GM21447 (cell line): ENCODE measurements around the gene CHD2.

ENCODE experiments used
- ATAC-seq: cut with Tn5 transposase; IDR thresholded peaks from one replicate; pipeline ENCODE4 v1.9.1; 2021; ENCODE audit not compliant: unreplicated experiment

CHD2 gene

DNA sequence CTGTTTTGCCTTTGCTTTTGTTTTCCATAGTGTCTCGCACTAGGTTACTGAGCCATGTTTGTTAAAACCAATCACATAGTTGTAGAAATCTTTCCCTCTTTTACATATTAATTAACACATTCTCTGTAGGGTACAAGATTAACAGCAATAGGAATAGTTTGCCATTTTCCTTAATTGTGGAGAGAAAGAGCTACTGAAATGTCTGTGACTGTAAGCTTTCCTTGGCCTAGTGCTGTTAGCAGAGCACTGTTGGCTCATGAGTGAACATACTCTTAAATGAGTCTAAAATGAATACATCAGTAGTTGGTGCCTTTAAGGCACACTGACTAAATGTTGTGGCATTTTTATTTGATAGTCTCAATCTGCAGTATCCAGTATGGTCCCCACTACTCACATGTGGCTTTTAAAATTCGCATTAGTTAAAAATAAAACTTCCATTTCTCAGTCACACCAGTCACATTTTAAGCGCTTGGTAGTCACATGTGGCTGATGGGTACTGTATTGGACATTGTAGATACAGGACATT lies 28.2 kb downstream of the CHD2 start:
- no peak for ATAC-seq

DNA sequence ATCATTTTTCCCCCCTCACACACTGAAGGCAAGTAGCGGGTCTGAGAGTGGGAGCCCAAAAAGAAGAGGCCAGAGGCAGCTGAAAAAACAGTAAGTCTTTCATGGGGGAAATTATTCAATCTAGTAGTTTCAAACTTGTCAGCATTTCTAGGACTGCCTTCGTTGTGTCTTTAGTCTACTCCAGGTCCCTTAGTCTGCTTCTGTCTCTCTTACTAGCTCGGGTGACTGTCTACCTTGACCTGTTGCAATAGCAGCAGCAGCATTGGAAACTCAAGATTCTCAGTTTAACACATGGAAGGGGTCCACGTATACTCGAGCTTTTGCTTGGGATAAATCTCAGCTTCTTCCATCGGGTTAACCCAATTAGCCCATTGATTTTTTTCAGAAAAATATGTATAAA lies 28.9 kb downstream of the CHD2 start:
- ATAC-seq: no peak

DNA sequence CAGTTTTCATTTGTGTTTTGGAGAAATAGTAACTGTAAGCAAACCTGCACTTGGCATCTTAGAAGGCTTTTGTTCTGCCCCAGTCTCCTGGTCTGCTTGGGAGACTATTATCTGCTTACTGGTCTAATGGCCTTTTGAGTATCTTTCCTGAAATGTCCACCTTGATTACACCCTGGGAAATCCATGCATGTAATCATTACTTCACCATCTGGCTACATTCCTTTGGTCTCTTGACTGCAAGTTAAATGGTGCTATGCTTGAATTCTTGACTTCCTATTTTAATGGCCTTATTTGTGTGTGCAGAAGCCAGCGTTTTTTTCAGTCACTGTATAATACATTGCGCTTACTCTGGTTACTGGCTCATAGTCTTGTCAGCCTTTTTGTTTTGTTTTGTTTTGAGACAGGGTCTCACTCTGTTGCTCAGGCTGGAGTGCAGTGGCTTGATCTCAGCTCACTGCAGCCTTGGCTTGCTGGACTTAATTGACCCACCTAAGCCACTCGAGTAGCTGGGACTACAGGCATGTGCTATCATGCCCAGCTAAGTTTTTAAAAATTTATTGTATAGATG lies 30.0 kb downstream of the CHD2 start:
- no peak for ATAC-seq

DNA sequence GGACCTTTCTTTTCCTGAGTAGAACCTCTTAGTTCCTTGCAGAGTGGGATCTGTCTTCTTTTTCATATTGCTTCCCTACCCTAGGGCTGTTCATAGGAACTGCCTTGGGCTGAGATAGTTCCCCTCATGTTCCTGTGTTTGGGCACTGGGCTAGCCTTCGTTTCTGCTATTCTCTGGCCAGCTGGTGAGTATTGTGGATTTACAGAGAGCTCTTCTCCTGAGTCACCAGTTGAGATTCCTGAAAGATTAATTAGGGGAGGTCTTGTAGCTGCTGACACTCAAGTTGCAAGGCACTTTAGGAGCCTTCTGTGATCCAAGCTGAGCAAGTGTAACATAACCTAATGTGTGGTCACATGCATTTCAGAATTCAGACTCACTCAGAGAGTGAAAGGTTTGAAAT lies 30.7 kb downstream of the CHD2 start:
- ATAC-seq: no peak

DNA sequence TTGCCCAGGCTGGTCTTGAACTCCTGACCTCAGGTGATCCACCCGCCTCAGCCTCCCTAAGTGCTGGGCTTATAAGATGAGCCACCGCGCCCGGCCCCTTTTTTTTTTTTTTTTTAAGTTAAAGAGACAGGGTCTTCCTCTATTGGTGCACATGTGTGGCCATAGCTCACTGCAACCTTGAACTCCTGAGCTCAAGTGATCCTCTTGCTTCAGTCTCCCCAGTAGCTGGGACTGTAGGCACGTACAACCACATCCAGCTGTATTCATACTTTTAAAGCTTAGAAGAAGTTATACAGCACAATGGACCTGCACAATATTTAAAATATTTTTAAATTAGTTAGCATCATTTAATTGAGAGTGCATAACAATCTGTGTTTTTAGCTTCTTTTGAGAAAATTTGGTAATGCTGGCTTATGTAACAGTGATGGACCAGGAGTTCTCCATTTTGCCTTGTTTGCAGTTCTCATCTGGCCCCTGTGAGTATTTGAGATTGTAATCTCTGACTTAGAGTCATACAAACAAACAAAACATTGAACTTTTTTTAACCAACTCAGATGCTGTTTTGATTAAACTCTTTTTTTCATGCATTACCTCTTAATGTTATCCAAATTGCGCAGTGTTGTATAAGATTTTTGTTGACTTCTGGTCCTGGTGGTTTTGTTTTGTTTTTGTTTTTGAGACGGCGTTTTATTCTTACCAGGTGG lies 33.0 kb downstream of the CHD2 start:
- no peak for ATAC-seq

DNA sequence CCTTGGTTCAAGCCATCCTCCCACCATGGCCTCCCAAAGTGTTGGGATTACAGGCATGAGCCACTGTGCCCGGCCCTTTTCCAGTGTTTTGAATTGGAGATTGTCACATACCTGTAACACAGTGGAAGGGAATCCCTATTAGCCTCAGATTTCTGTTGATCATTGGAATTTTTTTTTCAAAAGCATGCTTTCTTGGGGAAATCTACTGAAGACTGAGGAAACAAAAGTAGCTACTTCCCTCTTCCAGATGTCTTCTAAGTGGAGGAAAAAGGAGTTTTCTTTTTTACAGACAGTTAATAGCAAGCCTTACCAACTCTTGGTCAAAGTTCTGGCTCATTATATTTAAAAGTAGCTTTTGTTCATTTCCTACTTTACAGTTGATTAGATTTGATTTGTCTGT lies 33.7 kb downstream of the CHD2 start:
- no peak for ATAC-seq

DNA sequence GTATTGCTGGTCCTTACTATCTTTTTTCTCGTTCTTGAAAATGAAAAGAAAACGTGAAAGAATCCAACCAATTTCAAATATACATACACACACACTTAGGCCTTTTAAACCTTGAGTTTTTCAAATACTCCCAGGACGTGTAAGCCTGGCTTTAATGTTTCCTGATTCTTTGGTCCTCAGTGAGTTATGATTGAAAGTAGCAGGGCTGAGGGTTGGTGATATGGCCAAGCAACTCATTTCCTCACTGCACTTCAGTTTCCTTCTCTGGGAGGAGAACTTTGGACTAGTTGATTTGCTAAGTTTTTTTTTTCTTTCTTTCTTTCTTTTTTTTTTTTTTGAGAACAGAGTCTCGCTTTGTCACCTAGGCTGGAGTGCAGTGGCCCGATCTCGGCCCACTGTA lies 34.6 kb downstream of the CHD2 start:
- ATAC-seq: no peak

DNA sequence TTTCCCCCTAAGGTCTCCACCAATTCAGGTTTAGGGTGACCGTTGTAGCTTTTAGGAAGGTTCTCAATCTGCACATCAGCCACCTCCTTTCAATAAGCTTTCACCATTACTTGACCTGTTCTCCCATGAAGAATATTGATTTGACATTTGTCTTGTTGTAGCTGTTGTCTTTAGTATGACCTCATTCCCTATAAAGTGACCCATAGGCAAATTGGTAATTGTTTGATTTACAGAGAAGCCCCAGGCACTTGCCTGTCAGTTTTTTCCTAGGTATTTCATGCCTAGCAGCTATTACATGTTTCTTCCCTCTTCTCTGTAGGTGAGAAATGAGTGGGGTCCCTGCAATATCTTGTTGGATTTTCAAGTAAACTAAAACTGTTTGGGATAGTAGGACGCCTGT lies 36.0 kb downstream of the CHD2 start:
- ATAC-seq: no peak

DNA sequence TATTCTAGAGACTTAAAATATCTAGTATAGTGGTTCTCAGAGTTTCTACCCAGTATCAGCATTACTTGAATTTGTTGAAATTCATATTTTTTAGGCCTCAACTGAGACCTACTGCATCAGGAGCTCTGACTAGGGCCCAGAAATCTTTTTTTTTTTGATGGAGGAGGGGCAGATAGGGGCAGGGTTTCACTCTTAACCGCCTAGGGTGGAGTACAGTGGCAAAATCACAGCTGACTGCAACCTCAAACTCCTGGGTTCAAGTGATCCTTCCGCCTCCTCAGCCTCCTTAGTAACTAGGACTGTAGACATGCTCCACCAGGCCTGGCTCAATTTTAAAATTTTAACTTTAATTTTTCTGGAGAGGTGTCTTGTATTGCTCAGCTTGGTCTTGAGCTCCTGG lies 36.6 kb downstream of the CHD2 start:
- no peak for ATAC-seq

DNA sequence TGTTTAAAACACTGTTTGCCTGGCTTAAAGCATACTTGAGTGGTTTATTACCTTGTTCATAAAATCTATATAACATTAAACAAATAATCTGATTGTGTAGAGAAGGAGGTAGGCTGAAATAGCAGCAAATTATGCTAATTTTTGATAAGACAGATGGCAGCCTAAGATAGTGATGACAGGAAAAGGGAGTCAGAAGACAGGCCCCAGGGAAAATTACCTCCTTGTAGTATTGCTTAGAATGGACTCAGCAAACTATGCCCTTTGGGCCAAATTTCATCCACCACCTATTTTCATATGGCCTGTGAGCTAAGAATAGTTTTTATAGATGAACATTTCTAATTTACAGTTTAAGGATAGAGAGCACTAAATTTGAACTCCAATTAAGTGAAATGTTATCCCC lies 37.8 kb downstream of the CHD2 start:
- ATAC-seq: no peak

DNA sequence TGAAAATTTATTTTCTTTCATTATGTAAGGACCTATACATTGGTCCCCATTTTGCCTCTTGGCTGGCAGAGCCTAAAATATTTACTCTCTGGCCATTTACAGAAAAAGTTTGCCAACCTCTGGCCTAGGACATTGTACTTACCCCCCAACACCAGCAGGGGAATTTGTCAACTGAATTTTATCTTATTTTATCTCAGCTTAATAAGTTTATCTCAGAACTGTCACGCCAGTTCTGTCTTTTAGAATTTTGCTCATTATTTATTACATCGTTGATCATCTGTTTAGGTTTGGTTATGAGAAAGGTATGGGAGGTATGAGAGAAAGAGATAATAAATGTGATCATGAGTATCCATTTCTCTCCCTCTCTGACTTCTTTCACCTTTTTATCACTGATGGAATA lies 38.3 kb downstream of the CHD2 start:
- ATAC-seq: no peak

DNA sequence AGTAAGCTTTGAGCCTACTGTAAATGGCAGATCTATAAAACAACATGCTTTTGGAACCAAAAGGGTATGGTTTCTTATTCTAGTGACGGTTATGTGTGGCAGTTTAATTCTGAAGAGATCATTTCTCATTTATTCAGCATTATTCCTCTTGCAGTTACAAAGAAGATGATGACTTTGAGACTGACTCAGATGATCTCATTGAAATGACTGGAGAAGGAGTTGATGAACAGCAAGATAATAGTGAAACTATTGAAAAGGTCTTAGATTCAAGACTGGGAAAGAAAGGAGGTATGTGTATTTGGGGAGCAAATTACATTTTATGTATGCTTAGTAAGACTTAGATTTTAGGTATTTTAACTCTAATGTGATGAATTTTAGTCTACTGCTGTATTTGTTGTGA lies 41.5 kb downstream of the CHD2 start:
- ATAC-seq: no peak

DNA sequence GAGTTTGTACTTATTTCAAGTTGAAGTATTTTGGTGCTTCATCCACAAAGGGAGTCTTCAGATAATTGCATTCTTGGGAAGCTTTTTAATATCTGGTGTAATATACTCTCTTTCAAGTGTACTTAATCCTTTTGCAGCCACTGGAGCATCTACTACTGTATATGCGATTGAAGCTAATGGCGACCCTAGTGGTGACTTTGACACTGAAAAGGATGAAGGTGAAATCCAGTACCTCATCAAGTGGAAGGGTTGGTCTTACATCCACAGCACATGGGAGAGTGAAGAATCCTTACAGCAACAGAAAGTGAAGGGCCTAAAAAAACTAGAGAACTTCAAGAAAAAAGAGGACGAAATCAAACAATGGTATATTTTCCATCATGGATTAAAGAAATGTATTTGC lies 42.6 kb downstream of the CHD2 start:
- no peak for ATAC-seq

DNA sequence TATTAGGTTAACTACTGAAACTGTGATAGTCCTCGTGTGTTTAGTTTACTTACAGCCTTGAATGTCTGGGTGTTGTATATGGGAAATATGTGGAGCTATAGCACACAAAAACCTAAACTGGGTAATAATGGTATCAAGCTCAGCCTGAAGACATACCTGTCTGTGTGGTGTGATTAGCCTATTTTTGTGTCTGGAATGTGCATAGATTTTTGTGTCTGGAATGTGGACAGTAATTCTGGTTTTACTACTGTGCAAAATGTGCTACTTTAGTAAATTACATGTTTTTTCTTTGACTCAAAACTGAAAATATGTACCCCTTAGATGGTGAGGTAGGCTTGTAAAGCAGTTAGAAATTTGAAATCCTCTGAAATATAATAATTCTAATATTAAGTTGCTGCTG lies 43.5 kb downstream of the CHD2 start:
- ATAC-seq: no peak

DNA sequence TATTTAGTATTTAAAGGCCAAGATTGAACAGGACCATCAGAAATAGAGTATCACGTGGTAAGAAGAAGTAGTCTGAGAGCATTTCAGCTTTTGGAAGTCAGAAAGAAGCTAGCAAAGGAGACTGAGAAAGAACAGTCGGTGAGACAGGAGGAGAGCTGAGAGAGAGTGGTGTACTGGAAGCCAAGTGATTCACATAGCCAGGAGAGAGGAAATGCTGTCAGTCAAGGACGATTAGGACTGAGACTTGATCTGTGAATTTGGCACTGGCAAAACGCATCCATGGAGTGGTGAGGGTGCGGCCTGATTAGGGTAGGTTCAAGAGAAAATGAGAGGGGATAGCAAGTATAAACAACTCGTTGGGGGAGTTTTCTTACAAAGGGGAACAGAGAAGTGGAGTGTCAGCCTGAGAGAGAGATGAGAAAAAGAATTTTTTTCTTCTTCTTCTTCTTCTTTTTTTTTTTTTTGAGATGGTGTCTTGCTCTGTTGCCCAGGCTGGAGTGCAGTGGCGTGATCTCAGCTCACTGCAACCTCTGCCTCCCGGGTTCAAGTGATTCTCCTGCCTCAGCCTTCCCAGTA lies 44.9 kb downstream of the CHD2 start:
- ATAC-seq: no peak

DNA sequence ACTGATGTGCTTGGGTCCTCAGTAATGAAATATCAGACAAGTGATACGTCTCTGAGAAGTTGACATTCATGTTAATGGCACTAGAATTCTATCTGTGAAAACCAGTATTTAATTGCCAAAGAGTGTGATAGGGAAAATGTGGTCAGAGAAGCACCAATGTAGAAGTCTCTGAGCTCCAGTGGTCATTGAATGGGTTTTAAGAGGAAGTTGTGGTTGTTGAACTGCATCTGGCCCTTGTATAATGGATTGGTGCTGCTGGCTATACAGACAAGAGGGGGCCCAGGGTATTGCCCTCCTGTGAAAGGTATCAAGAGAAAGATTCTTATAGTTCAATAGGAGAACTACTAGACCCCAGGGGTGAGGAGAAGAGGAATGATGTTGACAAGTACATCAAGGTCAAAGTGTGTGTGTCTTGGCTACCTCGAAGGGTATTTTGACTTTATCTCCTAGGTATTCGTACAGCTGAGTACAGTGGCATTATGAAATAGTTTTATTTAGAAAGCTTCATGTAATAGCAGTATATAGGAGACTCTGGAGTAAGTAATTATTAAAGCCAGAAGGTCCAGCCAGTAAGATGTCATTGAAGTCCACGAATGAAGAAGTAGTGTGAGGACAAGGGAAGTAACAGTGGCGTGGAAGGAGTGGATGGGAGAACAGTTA lies 47.1 kb downstream of the CHD2 start:
- no peak for ATAC-seq

DNA sequence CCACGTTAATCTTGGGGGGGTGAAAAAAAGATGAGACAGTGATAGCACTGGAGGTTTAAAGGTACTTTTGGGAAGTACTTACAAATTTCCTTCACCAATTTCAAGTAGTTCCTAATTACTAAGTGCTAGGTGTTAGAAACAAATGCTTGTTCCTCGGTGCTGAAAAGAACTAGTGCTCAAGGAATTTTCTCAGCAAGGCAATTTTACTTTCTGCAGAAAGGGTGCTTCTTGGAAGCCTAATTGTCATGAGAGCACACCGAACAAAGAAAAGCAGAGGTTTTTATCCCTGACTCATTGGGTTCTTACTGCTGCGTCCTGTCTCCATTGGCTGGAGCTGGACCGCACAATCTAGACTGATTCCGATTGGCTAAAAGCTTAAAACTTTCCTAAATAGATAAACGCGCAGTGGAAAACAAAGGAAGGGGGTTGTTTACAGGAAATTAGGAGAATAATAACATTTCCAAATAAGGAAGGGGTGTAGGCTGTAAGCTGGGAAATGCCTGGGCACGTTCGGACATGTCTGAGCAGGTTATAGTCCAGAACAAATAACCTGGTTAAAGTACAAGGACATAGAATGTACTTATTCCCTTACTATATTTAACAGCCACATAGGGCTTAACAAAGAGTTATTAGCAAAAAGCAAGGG lies 49.6 kb downstream of the CHD2 start:
- ATAC-seq: no peak

DNA sequence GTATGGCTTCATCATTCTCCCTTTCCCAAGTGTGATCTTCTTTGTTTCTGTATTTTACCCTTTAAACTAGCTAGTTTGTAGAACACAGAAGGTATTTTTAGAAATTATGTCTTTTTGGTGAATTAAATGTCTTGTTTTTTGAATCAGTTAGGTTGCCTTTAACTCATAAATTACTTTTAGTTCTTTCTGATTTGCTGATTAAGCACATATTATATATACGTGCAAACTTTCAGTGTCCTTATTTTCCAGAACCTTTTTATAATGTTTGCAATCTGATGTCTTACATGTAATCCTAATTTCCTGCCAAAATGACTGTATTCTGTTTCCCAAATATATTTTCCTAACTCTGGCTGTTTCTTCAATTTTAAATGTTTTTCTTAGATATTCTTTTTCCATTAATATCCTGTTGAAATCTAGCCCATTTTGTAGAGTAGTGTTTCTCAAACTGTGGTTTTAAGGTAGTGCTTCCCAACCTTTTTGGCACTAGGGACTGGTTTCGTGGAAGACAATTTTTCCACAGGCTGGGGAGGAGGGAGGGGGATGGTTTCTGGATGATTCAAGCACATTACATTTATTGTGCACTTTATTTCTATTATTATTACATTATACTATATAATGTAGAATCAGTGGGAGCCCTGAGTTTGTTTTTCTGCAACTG lies 51.8 kb downstream of the CHD2 start:
- ATAC-seq: no peak

DNA sequence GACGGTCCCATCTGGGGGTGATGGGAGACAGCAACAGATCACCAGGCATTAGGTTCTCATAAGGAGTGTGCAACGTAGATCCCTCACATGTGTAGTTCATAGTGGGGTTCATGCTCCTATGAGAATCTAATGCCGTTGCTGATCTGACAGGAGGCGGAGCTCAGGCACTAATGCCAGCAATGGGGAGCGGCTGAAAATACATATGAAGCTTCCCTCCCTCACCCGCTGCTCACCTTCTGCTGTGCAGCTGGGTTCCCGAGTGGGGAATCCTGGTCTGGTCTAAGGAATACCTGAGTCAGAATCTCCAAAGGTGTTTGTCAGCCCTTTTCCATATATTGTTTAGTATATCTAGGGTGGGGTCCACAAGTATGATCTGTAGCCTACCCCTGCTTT lies 52.3 kb downstream of the CHD2 start:
- ATAC-seq: no peak

DNA sequence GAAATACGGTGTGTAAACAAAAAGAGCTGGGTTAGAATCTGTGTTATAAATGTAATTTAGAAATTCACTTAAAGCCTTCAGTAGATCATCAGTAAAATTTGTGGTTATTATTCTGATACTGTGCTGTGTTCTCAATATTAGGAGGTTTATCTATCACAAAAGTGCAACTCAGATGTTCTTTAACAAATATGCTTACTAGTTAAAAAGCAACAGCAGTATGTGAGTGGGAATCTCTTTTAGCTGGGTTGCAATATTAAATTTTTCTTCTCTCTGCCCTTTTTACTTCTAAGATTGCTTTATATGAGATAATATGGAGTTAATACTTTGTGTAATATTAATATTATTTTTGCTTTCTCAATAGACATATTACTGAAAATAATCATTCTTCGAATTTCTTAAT lies 53.4 kb downstream of the CHD2 start:
- ATAC-seq: no peak

DNA sequence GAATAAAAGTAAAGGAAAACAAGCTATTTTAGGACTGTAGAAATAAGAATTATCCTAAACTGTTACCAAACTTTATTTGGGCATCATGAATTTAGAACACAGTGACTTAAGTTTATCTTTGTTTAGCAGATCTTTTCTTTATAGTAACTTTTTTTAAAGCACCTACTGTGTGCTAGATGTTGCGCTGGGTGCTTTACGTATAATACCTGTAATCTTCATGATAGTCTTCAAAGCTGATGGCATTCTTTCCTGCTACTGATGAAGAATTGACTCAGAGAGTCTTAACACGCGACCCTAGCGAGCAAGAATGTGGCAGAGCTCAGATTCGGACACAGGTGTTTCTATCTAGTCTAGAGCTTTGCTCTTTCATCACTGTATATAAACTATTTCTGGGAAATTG lies 53.9 kb downstream of the CHD2 start:
- ATAC-seq: no peak
